ENCODE data around the gene MYO5B.

MYO5B gene

GRCh38 chr18:49905771-49906170, 289.2 kb downstream of the MYO5B start:
- H3K4me3 ChIP-seq (ENCODE audit: control insufficient read depth, low read depth, low read length), result no peak overlapping the region
- no peak for TF ChIP-seq CTCF (conservative IDR thresholded peaks at IDR 0.05; ENCODE audit: control insufficient read depth, insufficient read depth, low read depth, low read length)
- no peak for DNase-seq (ENCODE audit: low read depth)

GRCh38 chr18:49904871-49905555, 289.9 kb downstream of the MYO5B start:
- DNase-seq (ENCODE audit: low read depth), result no peak
- TF ChIP-seq CTCF (conservative IDR thresholded peaks at IDR 0.05; ENCODE audit: control insufficient read depth, insufficient read depth, low read depth, low read length), result no peak
- H3K4me3 ChIP-seq (ENCODE audit: control insufficient read depth, low read depth, low read length), result no peak overlapping the region

GRCh38 chr18:49901862-49902340, 293.0 kb downstream of the MYO5B start:
- H3K4me3 ChIP-seq (ENCODE audit: control insufficient read depth, low read depth, low read length), result no peak overlapping the region
- TF ChIP-seq CTCF (conservative IDR thresholded peaks at IDR 0.05; ENCODE audit: control insufficient read depth, insufficient read depth, low read depth, low read length), result no peak
- no peak for DNase-seq (ENCODE audit: low read depth)

- H3K4me3 ChIP-seq (ENCODE audit: control insufficient read depth, low read depth, low read length), result no peak overlapping the region
- TF ChIP-seq CTCF (conservative IDR thresholded peaks at IDR 0.05; ENCODE audit: control insufficient read depth, insufficient read depth, low read depth, low read length), result no peak
- no peak for DNase-seq (ENCODE audit: low read depth)
Observed at GRCh38 chr18:49899657-49900330, 295.2 kb downstream of the MYO5B start.

- H3K4me3 ChIP-seq (ENCODE audit: control insufficient read depth, low read depth, low read length), result no peak overlapping the region
- no peak for TF ChIP-seq CTCF (conservative IDR thresholded peaks at IDR 0.05; ENCODE audit: control insufficient read depth, insufficient read depth, low read depth, low read length)
- peak; percentile 77 for DNase-seq (ENCODE audit: low read depth)
Observed at GRCh38 chr18:49898421-49898820, 296.5 kb downstream of the MYO5B start.

- no peak for DNase-seq (ENCODE audit: low read depth)
- H3K4me3 ChIP-seq (ENCODE audit: control insufficient read depth, low read depth, low read length), result no peak overlapping the region
- TF ChIP-seq CTCF (conservative IDR thresholded peaks at IDR 0.05; ENCODE audit: control insufficient read depth, insufficient read depth, low read depth, low read length), result no peak
Observed at GRCh38 chr18:49894517-49895226, 300.3 kb downstream of the MYO5B start.
